Activated CD8-positive, alpha-beta T cell treated with anti-CD3 and anti-CD28 coated beads, Interleukin-2, amount 10 ng/mL, durations not matched to agents 7 days and 5 days (primary cell): ENCODE measurements around the gene DSCAML1. TPM values are rescaled to one million over a fixed set of nuclear protein-coding genes. Genes with fewer than 3 reads are reported as not detected.
"Not testable (repeated sequence)": the region's sequence is repeated elsewhere in the genome, so short reads cannot be mapped to it uniquely, and the experiment has no call there.

Experiments
- ATAC-seq: fragments of 150-1000 bp; cut with Tn5 transposase; one replicate; pipeline ENCODE4 v1.10.0; 2021; ENCODE audit warnings: moderate library complexity
- CTCF ChIA-PET: fragments of 350-600 bp; sonication (Branson Sonifier 250); formaldehyde crosslinking; loops from one replicate; lab custom pipeline; 2021; ENCODE audit warnings: antibody characterized with exemption; lab: Charles Lee
- POLR2A ChIA-PET: fragments of 350-600 bp; sonication (Branson Sonifier 250); formaldehyde crosslinking; loops from one replicate; lab custom pipeline; 2021; ENCODE audit warnings: antibody characterized with exemption; lab: Charles Lee
- DNase-seq: peaks from one replicate; pipeline ENCODE4 v3.0.0-alpha.2; 2020
- H3K27ac Mint-ChIP-seq: one replicate; pipeline ENCODE4 v1.8.0; 2021; ENCODE audit warnings: mild to moderate bottlenecking, mixed read lengths
- H3K27me3 Mint-ChIP-seq: one replicate; pipeline ENCODE4 v1.8.0; 2021; ENCODE audit warnings: low read depth, mixed read lengths
- H3K36me3 Mint-ChIP-seq: one replicate; pipeline ENCODE4 v1.8.0; 2021; ENCODE audit warnings: low read depth, mixed read lengths
- H3K4me1 Mint-ChIP-seq: one replicate; pipeline ENCODE4 v1.8.0; 2021; ENCODE audit warnings: low read depth, mixed read lengths
- H3K4me3 Mint-ChIP-seq: one replicate; pipeline ENCODE4 v1.8.0; 2021; ENCODE audit warnings: mild to moderate bottlenecking, mixed read lengths
- H3K9me3 Mint-ChIP-seq: one replicate; pipeline ENCODE4 v1.8.0; 2022; ENCODE audit warnings: mixed read lengths; ENCODE audit not compliant: insufficient read depth
- total RNA-seq, 2 experiments: library from RNA; stranded (reverse); gene quantifications; one replicate each; pipeline ENCODE4 v1.2.3, GENCODE V29; 2021

DSCAML1 gene
- total RNA-seq, 2 experiments from 2014 or later = 0.16 to 0.37 TPM

GRCh38 chr11:117457835-117458234 lies 339.2 kb downstream of the DSCAML1 start:
- peaks cover 8% of the 10 kb centered on the region for H3K9me3 Mint-ChIP-seq
- H3K4me1 Mint-ChIP-seq = no peaks in the 10 kb centered on the region
- CTCF ChIA-PET = interaction anchor here (1.4 kb wide), 1 partner anchor 32 kb away, joined by 3 read pairs; no protein-coding TSS in a partner anchor
- POLR2A ChIA-PET = no interaction called here
- no peak for ATAC-seq
- H3K27me3 Mint-ChIP-seq = peaks cover 12% of the 10 kb centered on the region
- H3K27ac Mint-ChIP-seq = no peak overlapping the region
- DNase-seq = no peak
- no peaks in the 10 kb centered on the region for H3K36me3 Mint-ChIP-seq
- no peak overlapping the region for H3K4me3 Mint-ChIP-seq

DNA sequence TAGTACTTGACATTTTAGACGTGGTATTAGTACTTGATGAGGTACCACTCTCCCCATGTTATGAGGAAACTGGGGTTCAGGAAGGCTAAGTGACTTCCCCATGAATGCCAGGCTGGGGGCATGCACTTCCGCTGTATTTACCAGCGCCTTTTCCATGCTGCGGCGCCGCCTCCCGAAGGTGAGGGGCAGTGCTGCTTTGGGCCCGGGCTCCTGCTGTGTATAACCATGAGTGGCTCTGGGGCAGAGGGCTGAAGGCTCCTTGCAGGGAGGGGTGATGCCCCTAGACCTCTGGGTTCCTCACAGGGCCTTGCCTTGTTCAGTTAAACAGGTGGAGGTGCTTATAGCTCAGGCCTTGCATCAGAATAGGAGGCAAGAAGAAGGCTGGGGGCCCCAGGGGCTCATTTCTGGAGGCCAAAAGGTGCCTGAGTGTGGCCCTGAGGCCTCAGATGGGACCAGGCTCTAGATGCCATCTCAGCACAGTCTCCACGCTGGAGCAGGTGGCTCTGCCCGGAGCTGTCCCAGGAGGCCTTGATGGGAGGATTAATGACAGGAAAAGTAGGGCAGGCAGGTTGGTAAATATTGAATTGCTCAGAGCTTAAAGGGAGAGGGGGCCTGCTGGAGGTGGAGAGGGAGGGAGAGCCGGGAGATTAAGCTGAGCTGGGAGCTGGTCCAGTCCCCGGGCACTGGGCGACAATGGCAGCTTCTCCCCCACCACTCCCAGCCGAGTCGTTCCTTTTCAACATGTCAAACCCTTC lies 339.8 kb downstream of the DSCAML1 start:
- Mint-ChIP-seq H3K27me3 (peaks cover 12% of the 10 kb centered on the region), H3K36me3 (no peaks in the 10 kb centered on the region), H3K27ac (no peak overlapping the region), H3K9me3 (peaks cover 8% of the 10 kb centered on the region), H3K4me1 (no peaks in the 10 kb centered on the region), H3K4me3 (no peak overlapping the region)
- ATAC-seq = no peak
- DNase-seq = no peak
- POLR2A ChIA-PET = no interaction called here
- CTCF ChIA-PET = interaction anchor here (0.7 to 1.4 kb wide), 2 partner anchors 31 to 715 kb away, joined by 3 read pairs; no protein-coding TSS in a partner anchor

DNA sequence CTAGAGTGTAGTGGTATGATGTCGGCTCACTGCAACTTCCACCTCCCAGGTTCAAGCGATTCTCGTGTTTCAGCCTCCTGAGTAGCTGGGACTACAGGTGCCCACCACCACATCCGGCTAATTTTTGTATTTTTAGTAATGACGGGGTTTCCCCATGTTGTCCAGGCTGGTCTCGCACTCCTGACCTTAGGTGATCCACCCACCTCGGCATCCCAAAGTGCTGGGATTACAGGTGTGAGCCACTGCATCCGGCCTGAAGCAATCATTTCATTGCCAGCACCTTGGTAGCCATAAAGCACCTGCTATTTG lies 340.3 kb downstream of the DSCAML1 start:
- peaks cover 12% of the 10 kb centered on the region for H3K27me3 Mint-ChIP-seq
- H3K4me3 Mint-ChIP-seq, H3K27ac Mint-ChIP-seq, POLR2A ChIA-PET, H3K4me1 Mint-ChIP-seq, H3K36me3 Mint-ChIP-seq, H3K9me3 Mint-ChIP-seq, ATAC-seq, DNase-seq: not testable (repeated sequence)
- CTCF ChIA-PET = interaction anchor here (0.7 kb wide), 1 partner anchor 715 kb away, joined by 3 read pairs; no protein-coding TSS in a partner anchor

DNA sequence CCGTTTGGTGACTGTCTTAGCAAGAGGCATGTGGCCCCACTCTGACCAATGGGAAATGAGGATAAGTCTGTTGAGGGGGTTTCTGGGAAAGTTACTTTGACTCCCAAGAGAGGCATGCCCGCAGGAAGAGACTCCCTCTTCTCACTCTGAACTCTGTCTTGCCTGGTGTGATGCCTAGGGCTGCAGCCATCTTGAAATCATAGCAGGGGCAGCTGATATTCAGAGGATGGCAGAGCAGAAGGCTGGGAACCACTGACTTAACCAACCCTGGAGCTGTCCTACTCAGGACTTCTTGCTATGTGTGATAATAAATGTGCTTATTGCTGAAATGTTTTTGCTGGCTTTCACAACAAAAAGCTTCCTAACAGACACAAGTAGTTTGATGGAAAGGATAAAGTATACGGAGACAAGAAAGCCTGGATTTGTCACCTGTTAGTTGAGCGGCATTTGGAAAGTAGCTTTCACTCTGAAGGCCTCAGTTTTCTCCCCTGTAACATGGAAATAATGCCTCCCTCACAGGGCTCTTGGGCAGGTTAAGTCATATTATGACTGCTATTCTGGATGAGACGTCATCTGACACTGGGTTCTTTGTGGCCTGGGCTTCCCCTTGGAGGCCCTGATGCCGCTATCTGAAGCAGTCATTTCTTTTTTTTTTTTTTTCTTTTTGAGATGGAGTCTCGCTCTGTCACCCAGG lies 340.8 kb downstream of the DSCAML1 start:
- DNase-seq = no peak
- Mint-ChIP-seq H3K9me3 (peaks cover 8% of the 10 kb centered on the region), H3K27ac (no peak overlapping the region), H3K27me3 (peaks cover 12% of the 10 kb centered on the region), H3K4me3 (no peak overlapping the region), H3K36me3 (no peaks in the 10 kb centered on the region), H3K4me1 (no peaks in the 10 kb centered on the region)
- CTCF ChIA-PET = interaction anchor here (0.7 kb wide), 1 partner anchor 716 kb away, joined by 3 read pairs; no protein-coding TSS in a partner anchor
- ATAC-seq = peak; percentile 30
- POLR2A ChIA-PET = no interaction called here

DNA sequence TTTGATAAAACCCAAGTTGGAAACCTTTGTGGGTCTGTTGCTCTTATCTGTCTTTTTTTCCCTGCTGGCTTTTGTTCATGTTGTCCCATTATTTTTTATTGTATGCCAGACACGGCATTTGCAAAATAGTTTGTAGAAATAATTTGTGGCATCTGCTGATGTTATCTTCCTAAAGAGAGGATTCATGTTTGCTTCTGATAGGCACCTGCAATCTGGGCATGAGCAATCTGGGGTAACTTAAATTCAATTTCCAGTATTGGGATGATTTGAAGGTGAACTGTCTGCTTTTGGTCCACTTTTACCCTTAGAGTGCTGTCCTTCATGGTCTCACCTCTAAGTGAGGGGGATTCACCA lies 342.5 kb downstream of the DSCAML1 start:
- H3K27me3 Mint-ChIP-seq = peaks cover 12% of the 10 kb centered on the region
- H3K9me3 Mint-ChIP-seq = peaks cover 8% of the 10 kb centered on the region
- CTCF ChIA-PET = no interaction called here
- H3K36me3 Mint-ChIP-seq = no peaks in the 10 kb centered on the region
- no peak for DNase-seq
- no peak overlapping the region for H3K27ac Mint-ChIP-seq
- no peak for ATAC-seq
- POLR2A ChIA-PET = no interaction called here
- H3K4me3 Mint-ChIP-seq = no peak overlapping the region
- no peaks in the 10 kb centered on the region for H3K4me1 Mint-ChIP-seq

- Mint-ChIP-seq H3K4me3 (no peak overlapping the region), H3K36me3 (no peaks in the 10 kb centered on the region), H3K27ac (no peak overlapping the region), H3K27me3 (peaks cover 12% of the 10 kb centered on the region), H3K4me1 (no peaks in the 10 kb centered on the region), H3K9me3 (peaks cover 8% of the 10 kb centered on the region)
- ChIA-PET CTCF (no interaction called here), POLR2A (no interaction called here)
- no peak for ATAC-seq
- no peak for DNase-seq
Measured at GRCh38 chr11:117453886-117454563, 343.0 kb downstream of the DSCAML1 start.

- ChIA-PET CTCF (no interaction called here), POLR2A (no interaction called here)
Measured at GRCh38 chr11:117449111-117449693, 347.8 kb downstream of the DSCAML1 start.

DNA sequence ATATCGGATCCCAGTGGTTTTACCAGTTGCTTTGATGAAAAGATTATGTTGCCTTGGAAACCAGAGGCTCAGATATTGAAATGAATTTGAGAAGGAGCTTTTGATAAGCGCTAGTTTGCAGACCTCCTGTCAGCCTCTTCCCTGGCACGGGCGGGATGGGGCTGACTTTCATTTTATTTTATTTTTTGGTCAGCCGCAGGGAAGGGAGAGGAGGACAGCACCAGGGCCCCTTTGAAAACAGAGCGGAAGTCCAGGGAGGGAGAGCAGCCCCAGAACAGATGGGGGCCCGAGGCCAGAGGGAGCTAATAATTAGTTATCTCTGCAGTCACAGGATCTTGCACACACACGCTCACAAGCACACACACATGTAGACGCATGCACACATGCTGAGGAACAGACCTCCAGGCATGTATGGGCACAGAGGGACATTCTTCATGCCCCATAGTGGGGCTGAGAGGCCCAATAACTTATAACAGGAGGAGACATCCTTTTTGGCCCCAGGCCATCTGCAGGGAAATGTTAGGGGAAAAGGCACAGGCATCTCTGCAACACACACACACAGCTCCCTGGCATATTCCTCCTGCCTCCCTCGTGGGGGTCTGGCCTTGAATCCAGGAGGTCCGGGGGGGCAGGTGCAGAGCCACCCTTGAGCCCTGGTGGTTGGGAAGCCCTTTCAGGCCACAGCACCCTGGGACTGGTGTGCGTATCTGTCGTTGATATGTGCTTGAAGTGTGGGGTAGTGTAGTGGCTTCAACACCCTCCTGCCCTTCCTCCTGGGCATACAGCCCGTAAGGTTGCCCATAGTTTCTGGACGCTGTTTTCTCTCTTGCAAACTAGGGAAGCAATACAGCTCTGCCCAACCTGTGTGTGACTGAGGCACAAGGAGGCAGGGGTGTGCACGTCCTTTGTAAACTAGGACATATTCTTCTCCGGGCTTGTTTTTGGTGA lies 352.0 kb downstream of the DSCAML1 start:
- Mint-ChIP-seq H3K36me3 (no peaks in the 10 kb centered on the region), H3K4me3 (no peak overlapping the region), H3K9me3 (no peaks in the 10 kb centered on the region), H3K27me3 (peaks cover 14% of the 10 kb centered on the region), H3K4me1 (no peaks in the 10 kb centered on the region), H3K27ac (no peak overlapping the region)
- CTCF ChIA-PET = interaction anchor here (0.9 kb wide), 2 partner anchors 19 kb away, joined by 3 read pairs; no protein-coding TSS in a partner anchor
- ATAC-seq (no peak), DNase-seq (no peak)
- POLR2A ChIA-PET = interaction anchor here (0.7 kb wide), 1 partner anchor 53 kb away, joined by 3 read pairs; no protein-coding TSS in a partner anchor

More at GRCh38 chr11:117449111-117449693, 347.8 kb downstream of the DSCAML1 start:
- H3K4me3 Mint-ChIP-seq = no peak overlapping the region
- no peak for DNase-seq
- ATAC-seq = no peak
- H3K9me3 Mint-ChIP-seq = peaks cover 3% of the 10 kb centered on the region
- no peaks in the 10 kb centered on the region for H3K36me3 Mint-ChIP-seq
- peaks cover 13% of the 10 kb centered on the region for H3K27me3 Mint-ChIP-seq
- H3K27ac Mint-ChIP-seq = no peak overlapping the region
- H3K4me1 Mint-ChIP-seq = no peaks in the 10 kb centered on the region

- H3K4me3 Mint-ChIP-seq = no peak overlapping the region
- CTCF ChIA-PET = interaction anchor here (0.9 kb wide), 1 partner anchor 18 kb away, joined by 3 read pairs; no protein-coding TSS in a partner anchor
- ATAC-seq (no peak), DNase-seq (no peak)
- no peak overlapping the region for H3K27ac Mint-ChIP-seq
- POLR2A ChIA-PET = no interaction called here
- H3K27me3 Mint-ChIP-seq = peaks cover 14% of the 10 kb centered on the region
- no peaks in the 10 kb centered on the region for H3K4me1 Mint-ChIP-seq
- no peaks in the 10 kb centered on the region for H3K36me3 Mint-ChIP-seq
- H3K9me3 Mint-ChIP-seq = no peaks in the 10 kb centered on the region
Measured at GRCh38 chr11:117444256-117444655, 352.8 kb downstream of the DSCAML1 start.

GRCh38 chr11:117443266-117444186 lies 353.5 kb downstream of the DSCAML1 start:
- no peak overlapping the region for H3K4me3 Mint-ChIP-seq
- POLR2A ChIA-PET = interaction anchor here (0.6 kb wide), 1 partner anchor 660 kb away, joined by 4 read pairs; no protein-coding TSS in a partner anchor
- no peaks in the 10 kb centered on the region for H3K4me1 Mint-ChIP-seq
- H3K9me3 Mint-ChIP-seq = no peaks in the 10 kb centered on the region
- ATAC-seq = no peak
- H3K27ac Mint-ChIP-seq = no peak overlapping the region
- CTCF ChIA-PET = interaction anchor here (0.9 kb wide), 1 partner anchor 18 kb away, joined by 3 read pairs; no protein-coding TSS in a partner anchor
- no peaks in the 10 kb centered on the region for H3K36me3 Mint-ChIP-seq
- H3K27me3 Mint-ChIP-seq = peaks cover 14% of the 10 kb centered on the region
- no peak for DNase-seq
